ENCODE data around the gene SLCO4A1.

Gene SLCO4A1

GRCh38 chr20:62675877-62676260 is 33.6 kb downstream of the SLCO4A1 start:
- no peak for TF ChIP-seq FOXP2 (optimal IDR thresholded peaks at IDR 0.05; ENCODE audit: borderline replicate concordance, extremely low read depth, extremely low read length, insufficient read depth)
- TF ChIP-seq POLR2AphosphoS5 (IDR thresholded peaks at IDR 0.05; ENCODE audit: low read depth, low read length): no peak
- TF ChIP-seq SIN3A (IDR thresholded peaks at IDR 0.05; ENCODE audit: borderline replicate concordance, insufficient read depth, low read length): no peak
- no peak for TF ChIP-seq TAF1 (IDR thresholded peaks at IDR 0.05; ENCODE audit: borderline replicate concordance, insufficient read depth, low read length)
- TF ChIP-seq, protein P1, sequence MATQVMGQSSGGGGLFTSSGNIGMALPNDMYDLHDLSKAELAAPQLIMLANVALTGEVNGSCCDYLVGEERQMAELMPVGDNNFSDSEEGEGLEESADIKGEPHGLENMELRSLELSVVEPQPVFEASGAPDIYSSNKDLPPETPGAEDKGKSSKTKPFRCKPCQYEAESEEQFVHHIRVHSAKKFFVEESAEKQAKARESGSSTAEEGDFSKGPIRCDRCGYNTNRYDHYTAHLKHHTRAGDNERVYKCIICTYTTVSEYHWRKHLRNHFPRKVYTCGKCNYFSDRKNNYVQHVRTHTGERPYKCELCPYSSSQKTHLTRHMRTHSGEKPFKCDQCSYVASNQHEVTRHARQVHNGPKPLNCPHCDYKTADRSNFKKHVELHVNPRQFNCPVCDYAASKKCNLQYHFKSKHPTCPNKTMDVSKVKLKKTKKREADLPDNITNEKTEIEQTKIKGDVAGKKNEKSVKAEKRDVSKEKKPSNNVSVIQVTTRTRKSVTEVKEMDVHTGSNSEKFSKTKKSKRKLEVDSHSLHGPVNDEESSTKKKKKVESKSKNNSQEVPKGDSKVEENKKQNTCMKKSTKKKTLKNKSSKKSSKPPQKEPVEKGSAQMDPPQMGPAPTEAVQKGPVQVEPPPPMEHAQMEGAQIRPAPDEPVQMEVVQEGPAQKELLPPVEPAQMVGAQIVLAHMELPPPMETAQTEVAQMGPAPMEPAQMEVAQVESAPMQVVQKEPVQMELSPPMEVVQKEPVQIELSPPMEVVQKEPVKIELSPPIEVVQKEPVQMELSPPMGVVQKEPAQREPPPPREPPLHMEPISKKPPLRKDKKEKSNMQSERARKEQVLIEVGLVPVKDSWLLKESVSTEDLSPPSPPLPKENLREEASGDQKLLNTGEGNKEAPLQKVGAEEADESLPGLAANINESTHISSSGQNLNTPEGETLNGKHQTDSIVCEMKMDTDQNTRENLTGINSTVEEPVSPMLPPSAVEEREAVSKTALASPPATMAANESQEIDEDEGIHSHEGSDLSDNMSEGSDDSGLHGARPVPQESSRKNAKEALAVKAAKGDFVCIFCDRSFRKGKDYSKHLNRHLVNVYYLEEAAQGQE (IDR thresholded peaks at IDR 0.05; ENCODE audit: insufficient read depth in 1 of 2, low read depth in 2 of 2, low read length in 2 of 2): no peak

GRCh38 chr20:62676976-62677375 is 34.7 kb downstream of the SLCO4A1 start:
- TF ChIP-seq FOXP2 (optimal IDR thresholded peaks at IDR 0.05; ENCODE audit: borderline replicate concordance, extremely low read depth, extremely low read length, insufficient read depth): no peak
- no peak for TF ChIP-seq SIN3A (IDR thresholded peaks at IDR 0.05; ENCODE audit: borderline replicate concordance, insufficient read depth, low read length)
- TF ChIP-seq, protein P1 (IDR thresholded peaks at IDR 0.05; ENCODE audit: insufficient read depth in 1 of 2, low read depth in 2 of 2, low read length in 2 of 2): no peak
- no peak for TF ChIP-seq POLR2AphosphoS5 (IDR thresholded peaks at IDR 0.05; ENCODE audit: low read depth, low read length)
- no peak for TF ChIP-seq TAF1 (IDR thresholded peaks at IDR 0.05; ENCODE audit: borderline replicate concordance, insufficient read depth, low read length)

DNA sequence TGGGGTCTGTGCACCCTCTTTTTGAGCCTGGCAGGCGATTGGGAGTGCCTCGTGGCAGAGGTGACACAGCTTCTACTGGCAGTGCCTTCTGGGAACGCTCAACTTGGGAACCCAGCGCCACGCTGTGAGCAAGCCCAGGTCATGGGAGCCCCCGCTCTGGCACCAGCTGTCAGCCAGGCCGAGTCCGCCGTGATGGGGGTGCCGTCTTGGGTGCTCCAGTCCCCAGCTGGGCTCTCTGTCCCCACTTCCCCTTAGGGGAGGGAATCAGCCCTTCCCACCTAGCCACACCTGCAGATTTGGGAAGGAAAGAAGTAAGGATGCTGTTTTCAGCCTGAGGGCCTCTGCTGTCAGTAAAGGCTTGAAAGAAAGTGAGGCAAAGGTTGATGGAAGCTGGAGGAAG is 35.4 kb downstream of the SLCO4A1 start:
- TF ChIP-seq TAF1 (IDR thresholded peaks at IDR 0.05; ENCODE audit: borderline replicate concordance, insufficient read depth, low read length) (no peak), FOXP2 (optimal IDR thresholded peaks at IDR 0.05; ENCODE audit: borderline replicate concordance, extremely low read depth, extremely low read length, insufficient read depth) (no peak), POLR2AphosphoS5 (IDR thresholded peaks at IDR 0.05; ENCODE audit: low read depth, low read length) (no peak), SIN3A (IDR thresholded peaks at IDR 0.05; ENCODE audit: borderline replicate concordance, insufficient read depth, low read length) (no peak)
- TF ChIP-seq, protein P1 (IDR thresholded peaks at IDR 0.05; ENCODE audit: insufficient read depth in 1 of 2, low read depth in 2 of 2, low read length in 2 of 2): no peak

- TF ChIP-seq, protein P1 (IDR thresholded peaks at IDR 0.05; ENCODE audit: insufficient read depth in 1 of 2, low read depth in 2 of 2, low read length in 2 of 2): no peak
- TF ChIP-seq POLR2AphosphoS5 (IDR thresholded peaks at IDR 0.05; ENCODE audit: low read depth, low read length) (no peak), TAF1 (IDR thresholded peaks at IDR 0.05; ENCODE audit: borderline replicate concordance, insufficient read depth, low read length) (no peak), FOXP2 (optimal IDR thresholded peaks at IDR 0.05; ENCODE audit: borderline replicate concordance, extremely low read depth, extremely low read length, insufficient read depth) (no peak), SIN3A (IDR thresholded peaks at IDR 0.05; ENCODE audit: borderline replicate concordance, insufficient read depth, low read length) (no peak)
These were observed 36.2 kb downstream of the SLCO4A1 start for GRCh38 chr20:62678553-62678952.
